Stomach smooth muscle (tissue), 2 donors: ENCODE data around the gene FARP1.
"Not testable (repeated sequence)": the region's sequence is repeated elsewhere in the genome, so short reads cannot be mapped to it uniquely, and the experiment has no call there.

Experiments used
- H3K27ac ChIP-seq: one replicate; pipeline ENCODE4 v1.7.0; 2013; ENCODE audit warnings: mild to moderate bottlenecking, low read length, inconsistent platforms
- H3K27me3 ChIP-seq, 2 donors: one replicate each; pipeline ENCODE4 v1.7.0; 2013; ENCODE audit warnings: low read length in 2 of 2; ENCODE audit not compliant: insufficient read depth in 2 of 2, control insufficient read depth in 1 of 2
- H3K36me3 ChIP-seq, 2 donors: one replicate each; pipeline ENCODE4 v1.7.0; 2013; ENCODE audit warnings: low read length in 2 of 2; ENCODE audit not compliant: control insufficient read depth in 2 of 2, insufficient read depth in 2 of 2
- H3K4me1 ChIP-seq: one replicate; pipeline ENCODE4 v1.7.0; 2013; ENCODE audit warnings: low read length; ENCODE audit not compliant: control insufficient read depth, insufficient read depth
- H3K4me3 ChIP-seq, 2 donors: one replicate each; pipeline ENCODE4 v1.7.0; 2013; ENCODE audit warnings: low read length in 2 of 2
- H3K9ac ChIP-seq, 2 donors: one replicate each; pipeline ENCODE4 v1.7.0; 2013; ENCODE audit warnings: low read length in 2 of 2, mild to moderate bottlenecking in 1 of 2
- H3K9me3 ChIP-seq, 2 donors: one replicate each; pipeline ENCODE4 v1.7.0; 2013; ENCODE audit warnings: low read length in 2 of 2; ENCODE audit not compliant: control insufficient read depth in 2 of 2
- donor health status: healthy.
- donor health status: Pancreatic carcinoma.

Gene FARP1

DNA sequence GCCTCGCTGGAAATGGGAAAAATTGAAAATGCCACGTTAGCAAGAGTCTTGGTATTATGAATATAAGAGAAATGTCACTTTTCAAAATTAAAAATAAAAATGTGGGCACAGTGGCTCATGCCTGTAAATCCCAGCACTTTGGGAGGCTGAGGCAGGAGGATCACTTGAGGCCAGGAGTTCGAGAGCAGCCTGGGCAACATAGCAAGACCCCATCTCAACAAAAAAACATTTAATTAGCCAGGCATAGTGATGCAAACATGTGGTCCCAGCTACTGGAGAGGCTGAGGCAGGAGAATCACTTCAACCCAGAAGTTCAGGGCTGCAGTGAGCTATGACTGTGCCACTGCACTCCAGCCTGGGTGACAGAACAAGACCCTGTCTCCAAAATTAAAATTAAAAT lies 270.4 kb downstream of the FARP1 start:
- not testable (repeated sequence) for H3K4me3 ChIP-seq, H3K27me3 ChIP-seq, H3K4me1 ChIP-seq, H3K9ac ChIP-seq, H3K9me3 ChIP-seq, H3K27ac ChIP-seq
- peaks cover 34% of the 10 kb centered on the region in 2 donors for H3K36me3 ChIP-seq

DNA sequence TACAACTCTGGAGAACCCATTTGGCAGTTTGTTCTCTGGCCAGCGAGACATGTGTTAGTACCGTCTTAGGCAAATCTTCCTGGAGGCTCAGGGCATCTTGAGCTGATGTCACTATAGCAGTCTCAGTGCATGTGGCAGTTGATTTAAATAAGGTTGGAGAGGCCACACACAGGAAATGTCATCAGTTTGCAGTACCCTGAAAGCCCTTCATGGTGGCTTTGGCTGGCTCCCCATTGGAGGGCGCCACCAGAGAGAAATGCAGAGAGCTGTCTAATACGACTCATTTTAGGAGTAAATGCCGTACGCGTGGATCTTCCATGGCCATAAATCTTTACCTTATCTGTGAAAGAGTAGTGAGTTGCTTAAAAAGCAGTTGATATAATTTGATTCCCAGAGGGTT lies 270.9 kb downstream of the FARP1 start:
- Histone ChIP-seq H3K27ac (no peak overlapping the region), H3K27me3 (no peaks in the 10 kb centered on the region), H3K9me3 (no peaks in the 10 kb centered on the region), H3K36me3 (peaks cover 34 to 36% of the 10 kb centered on the region in 2 donors), H3K4me3 (no peak overlapping the region), H3K9ac (no peak overlapping the region), H3K4me1 (no peaks in the 10 kb centered on the region)

DNA sequence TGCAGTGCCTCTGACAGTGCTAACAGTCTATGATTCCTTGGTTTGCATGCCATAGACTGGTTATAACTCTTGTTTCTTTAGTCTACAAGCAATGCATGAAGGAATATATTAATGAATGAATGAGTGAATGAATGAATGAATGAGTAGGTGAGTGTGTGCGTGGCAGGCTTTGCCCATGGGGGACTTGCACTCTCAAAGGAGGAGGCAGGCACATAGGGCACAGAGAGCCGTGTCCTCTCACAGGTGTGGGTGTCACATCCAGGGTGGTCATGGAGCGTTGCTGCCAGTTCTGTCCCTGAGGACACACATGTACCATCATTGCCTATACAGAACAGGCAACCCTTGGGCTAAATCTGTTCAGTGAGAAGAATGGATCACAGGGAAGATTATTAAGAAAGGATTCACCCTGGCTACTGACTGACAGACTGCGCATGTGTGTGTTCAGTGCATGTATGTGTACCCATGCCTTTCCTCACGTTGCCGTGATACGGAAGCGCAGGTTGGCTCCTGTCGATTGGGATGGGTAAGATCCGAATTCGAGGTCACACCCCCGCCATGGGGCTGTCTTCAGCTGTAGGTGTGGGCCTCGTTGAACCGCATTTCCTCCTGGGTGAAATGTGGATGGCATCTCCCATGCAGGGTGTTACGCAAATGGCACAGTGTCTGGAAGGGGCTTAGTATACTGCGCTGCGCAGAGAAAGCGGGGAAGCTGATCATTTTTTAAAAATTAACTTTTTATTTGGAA lies 272.6 kb downstream of the FARP1 start:
- Histone ChIP-seq H3K9ac (no peak overlapping the region), H3K27me3 (no peaks in the 10 kb centered on the region), H3K9me3 (no peaks in the 10 kb centered on the region), H3K4me1 (no peaks in the 10 kb centered on the region), H3K36me3 (peaks cover 32 to 37% of the 10 kb centered on the region in 2 donors), H3K27ac (no peak overlapping the region), H3K4me3 (no peak overlapping the region)

DNA sequence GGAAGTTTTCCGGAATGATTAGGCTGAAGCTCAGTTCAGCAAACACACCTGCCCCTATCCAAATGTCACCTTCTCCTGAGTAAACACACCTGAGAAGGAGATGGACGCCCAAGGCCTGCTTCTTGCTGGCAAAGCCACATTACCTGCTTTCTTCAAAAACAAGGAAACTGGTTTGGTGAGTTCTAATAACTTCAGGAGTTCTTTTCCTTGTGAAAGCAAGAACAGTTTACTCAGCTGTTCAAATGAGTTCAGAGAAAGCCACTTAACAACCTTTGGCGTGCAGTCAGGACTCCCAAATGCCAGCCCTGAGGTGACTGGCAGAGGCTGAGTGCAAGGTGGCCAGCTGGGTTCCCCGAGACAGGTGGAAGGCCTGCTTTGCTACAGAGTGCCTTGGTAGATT lies 273.5 kb downstream of the FARP1 start:
- Histone ChIP-seq H3K4me3 (no peak overlapping the region), H3K27ac (no peak overlapping the region), H3K36me3 (peaks cover 26 to 36% of the 10 kb centered on the region in 2 donors), H3K27me3 (no peaks in the 10 kb centered on the region), H3K4me1 (no peaks in the 10 kb centered on the region), H3K9ac (no peak overlapping the region), H3K9me3 (no peaks in the 10 kb centered on the region)

DNA sequence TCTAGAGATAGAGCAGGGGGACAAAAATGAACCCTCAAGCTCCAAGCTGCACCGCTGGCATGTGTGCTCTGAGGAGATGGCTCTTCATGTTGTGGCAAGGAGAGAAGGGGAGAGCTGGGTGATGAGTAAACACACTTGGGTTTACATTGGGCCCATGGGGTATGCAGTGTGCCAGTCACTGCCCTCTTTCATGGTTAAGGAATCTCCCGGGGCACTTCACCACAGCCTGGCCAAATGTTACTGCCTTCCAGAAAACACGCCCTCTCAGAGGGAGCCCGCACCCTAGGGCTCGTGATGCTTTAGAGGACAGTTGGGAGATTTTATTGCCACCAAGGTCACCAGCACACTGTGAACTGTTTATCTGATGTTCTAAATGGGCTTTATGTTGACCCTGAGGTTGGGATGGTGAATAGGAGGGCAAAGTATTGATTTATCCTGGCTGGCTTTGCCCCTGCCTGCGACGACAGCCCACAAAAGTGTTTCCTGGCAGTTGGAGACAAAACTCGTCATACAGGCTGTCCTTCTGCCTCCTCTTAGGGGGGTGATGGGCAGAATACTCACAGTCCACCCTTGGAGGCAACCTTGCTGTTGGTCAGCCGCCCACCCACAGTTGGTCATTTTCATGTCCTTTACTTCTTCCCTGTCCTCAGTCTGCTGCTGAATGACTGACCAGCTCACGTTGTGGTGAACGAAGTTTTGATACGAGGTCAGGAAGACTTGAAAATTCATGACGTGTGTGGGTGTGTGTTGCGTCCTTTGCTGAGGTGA lies 277.1 kb downstream of the FARP1 start:
- Histone ChIP-seq H3K4me3 (no peak overlapping the region), H3K9me3 (no peaks in the 10 kb centered on the region), H3K27ac (no peak overlapping the region), H3K36me3 (peaks cover 10 to 28% of the 10 kb centered on the region in 2 donors), H3K4me1 (no peaks in the 10 kb centered on the region), H3K9ac (no peak overlapping the region), H3K27me3 (no peaks in the 10 kb centered on the region)

DNA sequence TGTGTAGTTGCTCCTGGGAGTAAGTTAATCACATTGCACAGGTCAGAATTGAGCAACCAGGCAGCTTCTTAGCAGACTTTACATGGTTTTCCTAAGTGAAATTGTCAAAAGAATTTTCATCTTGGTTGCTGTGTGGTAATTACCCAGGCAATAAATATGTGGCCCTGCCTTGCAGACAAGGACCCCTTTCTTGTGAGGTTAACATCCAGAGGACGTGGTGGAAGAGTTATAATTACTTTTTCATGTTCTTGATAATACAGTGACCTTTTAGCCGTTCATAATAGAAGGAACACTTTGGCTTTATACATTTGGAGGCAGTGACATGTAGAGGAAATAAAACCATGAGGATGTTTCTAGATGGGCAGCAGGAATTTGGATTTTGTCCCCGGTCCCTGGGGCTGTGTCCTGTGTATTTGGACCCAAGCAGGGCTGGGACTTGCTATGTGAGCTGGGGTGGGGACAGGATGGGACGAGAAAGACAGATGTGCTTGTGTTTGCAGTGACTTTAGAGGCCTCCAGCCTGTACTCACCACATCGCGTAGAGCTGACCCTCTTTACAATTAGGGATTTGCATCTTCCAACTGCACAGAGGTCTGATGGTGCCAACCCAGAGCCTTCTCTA lies 277.8 kb downstream of the FARP1 start:
- H3K4me1 ChIP-seq: no peaks in the 10 kb centered on the region
- no peak overlapping the region for H3K4me3 ChIP-seq
- H3K9me3 ChIP-seq: no peaks in the 10 kb centered on the region
- no peaks in the 10 kb centered on the region for H3K27me3 ChIP-seq
- H3K36me3 ChIP-seq: peaks cover 5 to 24% of the 10 kb centered on the region in 2 donors
- no peak overlapping the region for H3K9ac ChIP-seq
- H3K27ac ChIP-seq: no peak overlapping the region

DNA sequence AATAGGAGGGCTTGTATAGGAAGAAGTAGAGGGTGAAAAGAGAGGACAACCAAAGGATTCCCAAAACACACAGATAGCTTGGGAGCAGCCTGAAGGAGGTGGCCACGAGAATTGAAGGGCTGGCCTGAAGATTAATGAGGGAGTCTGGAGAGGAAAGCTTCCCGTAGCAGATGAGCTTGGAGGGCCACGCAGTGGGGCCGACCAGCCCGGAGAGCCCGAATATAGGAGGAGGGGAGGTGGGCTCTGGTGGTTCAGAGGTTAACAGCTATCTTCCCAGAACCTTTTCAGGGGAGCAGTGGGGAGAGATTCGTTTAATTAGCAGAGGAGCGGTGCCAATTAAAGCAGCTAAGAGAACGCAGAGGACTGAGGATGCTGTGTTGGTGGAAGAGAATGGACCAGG lies 279.2 kb downstream of the FARP1 start:
- Histone ChIP-seq H3K9ac (no peak overlapping the region), H3K27me3 (no peaks in the 10 kb centered on the region), H3K27ac (no peak overlapping the region), H3K9me3 (no peaks in the 10 kb centered on the region), H3K4me1 (no peaks in the 10 kb centered on the region), H3K36me3 (peaks cover 0 to 20% of the 10 kb centered on the region in 2 donors), H3K4me3 (no peak overlapping the region)

DNA sequence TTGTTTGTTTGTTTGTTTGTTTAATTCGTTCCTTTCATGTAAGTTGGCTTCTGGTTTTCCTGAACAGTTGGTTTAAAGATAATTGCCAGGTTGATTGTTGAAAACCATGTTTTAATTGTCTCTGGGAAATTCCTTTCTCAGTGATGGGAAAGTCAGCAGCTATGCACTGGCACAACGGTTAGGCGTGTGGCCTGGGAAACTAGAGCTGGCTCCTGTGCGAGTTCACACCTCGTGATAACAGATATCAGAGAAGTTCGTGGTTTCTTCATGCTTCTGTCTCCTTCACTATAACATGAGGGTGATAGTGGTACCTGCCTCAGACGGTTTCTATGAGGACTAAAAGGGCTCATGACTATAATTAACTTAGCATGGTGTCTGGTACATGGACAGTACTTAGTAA lies 280.5 kb downstream of the FARP1 start:
- Histone ChIP-seq H3K27ac (no peak overlapping the region), H3K27me3 (no peaks in the 10 kb centered on the region), H3K9me3 (no peaks in the 10 kb centered on the region), H3K9ac (no peak overlapping the region), H3K4me3 (no peak overlapping the region), H3K36me3 (peaks cover 4 to 25% of the 10 kb centered on the region in 2 donors), H3K4me1 (no peaks in the 10 kb centered on the region)

DNA sequence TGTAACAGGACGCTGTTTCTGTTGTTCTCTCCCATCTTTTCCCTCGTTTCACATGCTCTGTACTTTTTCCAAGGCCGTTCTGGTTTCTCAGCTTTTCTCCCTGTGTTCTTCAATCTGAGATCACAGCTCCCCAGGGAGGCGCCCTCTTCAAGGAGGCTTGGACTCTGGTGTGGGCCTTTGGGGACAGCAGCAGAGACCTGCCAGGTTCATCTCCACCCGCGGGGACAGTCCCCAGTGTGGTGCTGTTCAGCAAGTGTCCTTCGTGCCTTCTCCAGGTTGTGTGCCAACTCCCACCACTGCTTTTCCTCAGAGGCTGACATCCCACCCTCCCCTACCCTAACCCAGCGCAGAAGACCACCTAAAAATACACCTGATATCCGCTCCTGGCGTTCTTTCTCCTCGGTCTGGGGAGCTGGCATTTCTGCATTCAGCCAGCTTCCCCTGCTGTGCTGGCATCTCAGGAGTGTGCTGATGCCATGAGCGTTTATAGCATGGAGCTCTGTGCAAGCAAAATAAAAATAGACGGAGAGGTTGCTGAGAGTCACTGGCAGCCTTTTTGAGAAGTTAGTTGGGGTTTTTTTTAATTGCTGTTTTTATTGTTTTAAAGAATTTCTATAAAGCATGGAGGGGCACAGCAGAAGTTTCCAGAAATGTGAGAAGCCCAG lies 284.6 kb downstream of the FARP1 start:
- Histone ChIP-seq H3K27me3 (no peaks in the 10 kb centered on the region), H3K36me3 (peaks cover 11 to 26% of the 10 kb centered on the region in 2 donors), H3K27ac (no peak overlapping the region), H3K9me3 (no peaks in the 10 kb centered on the region), H3K9ac (no peak overlapping the region), H3K4me3 (no peak overlapping the region), H3K4me1 (no peaks in the 10 kb centered on the region)

DNA sequence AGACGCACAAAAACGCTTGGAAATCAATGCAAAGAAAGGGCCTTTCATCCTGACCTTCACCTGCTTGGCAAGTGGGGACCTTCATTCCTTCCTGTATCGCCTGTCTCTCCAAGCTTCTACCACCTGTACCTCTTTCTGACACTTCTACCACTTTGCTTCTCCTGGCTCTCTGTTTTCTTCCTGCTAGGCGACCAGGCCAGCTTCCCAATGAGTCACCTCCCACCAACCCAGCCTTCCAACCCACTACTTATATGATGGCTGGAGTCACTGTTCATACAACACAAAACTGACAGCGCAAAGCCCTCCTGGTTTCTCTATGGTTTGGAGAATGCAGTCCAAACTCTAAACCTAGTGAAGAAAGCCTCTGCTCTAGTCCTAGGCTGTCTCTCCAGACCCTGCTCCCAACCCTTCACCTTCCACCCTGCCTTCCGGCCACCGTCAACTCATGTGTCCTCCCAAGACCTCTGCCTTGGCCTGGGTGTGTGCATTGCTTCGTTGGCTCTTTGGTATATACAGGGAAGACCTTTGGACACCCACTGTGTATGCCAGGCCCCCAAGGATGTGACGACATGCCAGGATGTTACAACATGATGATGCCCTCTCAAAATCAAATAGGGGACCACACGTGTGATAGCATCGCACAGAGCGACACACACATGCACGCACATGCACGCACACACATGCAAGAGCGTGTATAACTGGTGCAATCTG lies 285.5 kb downstream of the FARP1 start:
- no peak overlapping the region for H3K4me3 ChIP-seq
- no peak overlapping the region for H3K27ac ChIP-seq
- no peaks in the 10 kb centered on the region for H3K4me1 ChIP-seq
- H3K9me3 ChIP-seq: no peaks in the 10 kb centered on the region
- no peaks in the 10 kb centered on the region for H3K27me3 ChIP-seq
- no peak overlapping the region for H3K9ac ChIP-seq
- peaks cover 11 to 24% of the 10 kb centered on the region in 2 donors for H3K36me3 ChIP-seq
